GM06990 (cell line): ENCODE measurements around the gene LENEP.

Experiments used
- DNase-seq: peaks from one replicate; pipeline ENCODE4 v3.0.0-alpha.2; 2011; ENCODE audit not compliant: insufficient read length; ENCODE audit errors: extremely low read depth
- H3K27me3 ChIP-seq: replicated peaks from 2 replicates; pipeline ENCODE4 v1.6.0; 2011; ENCODE audit warnings: low read length; ENCODE audit not compliant: control insufficient read depth, insufficient read depth
- H3K36me3 ChIP-seq: 2 replicates; pipeline ENCODE4 v1.5.1; 2011; ENCODE audit warnings: low read length; ENCODE audit not compliant: control insufficient read depth, insufficient read depth
- H3K4me3 ChIP-seq: replicated peaks from 2 replicates; pipeline ENCODE4 v1.5.1; 2011; ENCODE audit warnings: low read depth, mild to moderate bottlenecking, control low read depth, low read length
- CTCF ChIP-seq: IDR thresholded peaks from 2 replicates; pipeline ENCODE4 v1.5.1; 2011; ENCODE audit warnings: low read length, control low read depth, mild to moderate bottlenecking, inconsistent platforms; ENCODE audit not compliant: insufficient read depth, poor library complexity, severe bottlenecking

The LENEP gene

GRCh38 chr1:155011004-155011416 is 17.6 kb downstream of the LENEP start:
- no peak for DNase-seq
- Histone ChIP-seq H3K27me3 (no peaks in the 10 kb centered on the region), H3K36me3 (peaks cover 10% of the 10 kb centered on the region), H3K4me3 (no peak overlapping the region)
- TF ChIP-seq CTCF: no peak

- H3K4me3 ChIP-seq: no peak overlapping the region
- H3K36me3 ChIP-seq: peaks cover 14% of the 10 kb centered on the region
- no peaks in the 10 kb centered on the region for H3K27me3 ChIP-seq
- no peak for DNase-seq
- TF ChIP-seq CTCF: no peak
These were observed 18.1 kb downstream of the LENEP start for GRCh38 chr1:155011437-155012025.

DNA sequence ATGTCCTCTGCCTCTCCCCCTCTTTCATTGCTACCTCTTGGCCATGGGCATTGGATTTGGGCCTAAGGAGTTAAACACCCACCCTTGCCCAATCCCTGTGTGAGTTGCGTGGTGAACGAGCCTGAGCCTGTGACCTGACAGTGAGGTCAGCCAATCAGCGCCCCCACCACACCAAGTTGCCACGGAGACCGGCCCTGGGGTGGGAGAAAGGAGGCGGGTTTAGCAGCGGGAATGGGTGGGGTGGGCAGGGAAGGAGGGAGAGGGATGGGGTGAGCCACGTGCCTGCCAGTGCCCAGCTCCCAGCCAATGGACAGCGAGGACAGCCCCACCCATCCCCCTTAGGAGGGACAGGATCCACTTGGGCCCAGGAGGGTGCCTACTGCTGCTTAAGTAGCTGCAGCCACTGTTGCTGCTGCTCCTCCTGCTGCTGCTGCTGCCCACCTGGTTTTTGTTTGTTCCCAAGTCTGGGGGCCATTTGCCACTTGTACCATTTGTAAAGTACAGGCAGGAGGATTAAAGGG is 18.7 kb downstream of the LENEP start:
- H3K27me3 ChIP-seq: no peaks in the 10 kb centered on the region
- DNase-seq: no peak
- H3K36me3 ChIP-seq: peaks cover 14% of the 10 kb centered on the region
- no peak for TF ChIP-seq CTCF
- H3K4me3 ChIP-seq: no peak overlapping the region

DNA sequence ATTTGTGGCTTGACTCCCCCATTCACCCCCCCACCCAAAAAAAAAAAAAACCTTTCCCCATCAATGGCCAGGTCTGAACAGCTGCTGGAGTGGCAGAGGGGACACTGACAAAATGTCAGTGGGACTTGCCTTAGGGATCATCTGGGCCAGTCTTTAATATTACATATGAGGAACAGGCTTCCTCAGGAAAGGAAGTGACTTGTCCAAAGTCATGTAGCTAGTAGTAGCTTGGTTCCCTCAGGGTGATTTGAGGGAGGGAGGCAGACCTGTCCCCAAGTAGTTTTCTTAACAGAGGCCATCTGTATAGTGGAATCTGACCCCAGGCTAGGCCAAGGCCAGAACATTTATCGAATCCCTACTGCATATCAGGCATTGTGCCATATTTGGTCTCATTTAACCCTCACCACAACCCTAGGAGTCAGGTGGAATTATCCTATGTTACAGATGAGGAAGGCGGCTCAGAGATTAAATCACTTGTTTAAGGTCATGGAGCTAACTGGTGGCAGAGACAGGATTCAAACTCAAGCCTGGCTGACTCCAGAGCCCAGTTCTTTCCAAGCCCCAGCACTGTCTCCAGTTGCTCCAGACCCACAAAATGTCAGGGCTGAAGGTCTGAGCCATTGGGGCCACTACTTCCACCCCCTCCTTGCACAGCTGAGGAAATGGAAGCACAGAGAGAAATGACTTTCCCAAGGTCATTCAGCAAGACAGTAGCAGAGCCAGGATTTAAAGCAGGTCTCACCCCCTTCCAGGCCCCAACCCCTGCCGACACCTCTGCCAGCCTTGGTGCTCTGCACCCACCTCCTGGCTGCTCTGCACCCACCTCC is 19.6 kb downstream of the LENEP start:
- H3K27me3 ChIP-seq: no peaks in the 10 kb centered on the region
- peaks cover 14% of the 10 kb centered on the region for H3K36me3 ChIP-seq
- H3K4me3 ChIP-seq: no peak overlapping the region
- no peak for TF ChIP-seq CTCF
- DNase-seq: no peak

- Histone ChIP-seq H3K4me3 (no peak overlapping the region), H3K27me3 (no peaks in the 10 kb centered on the region), H3K36me3 (peaks cover 14% of the 10 kb centered on the region)
- no peak for TF ChIP-seq CTCF
- no peak for DNase-seq
These were observed 20.2 kb downstream of the LENEP start for GRCh38 chr1:155013632-155014031.
